ENCODE data around the gene HIRIP3. TPM values are rescaled to one million over a fixed set of nuclear protein-coding genes. Genes with fewer than 3 reads are reported as not detected.

Gene HIRIP3
- polyA plus RNA-seq, 1 donor (not counting 4 experiments of a cell fraction or from before 2014, with no cell fraction given), result 4.1 TPM

GRCh38 chr16:29994600-29995323 lies 655 bp downstream of the HIRIP3 start:
- H3K9me3 ChIP-seq (ENCODE audit: control insufficient read depth, low read depth, low read length), result no peaks in the 10 kb centered on the region
- H3K4me1 ChIP-seq (ENCODE audit: control insufficient read depth, extremely low read depth, insufficient read depth, low read length), result peaks cover 24% of the 10 kb centered on the region
- FAIRE-seq (peak; percentile 78), DNase-seq (ENCODE audit: low read depth, low spot score) (peak; percentile 68)
- no peaks in the 10 kb centered on the region for H3K27me3 ChIP-seq (ENCODE audit: control insufficient read depth, extremely low read depth, insufficient read depth, low read length)
- no peak for TF ChIP-seq EZH2 (IDR thresholded peaks at IDR 0.05; ENCODE audit: low read length)
- no peak for TF ChIP-seq CTCF (optimal IDR thresholded peaks at IDR 0.05 in 1 of 3, IDR thresholded peaks at IDR 0.05 in 1 of 3, conservative IDR thresholded peaks at IDR 0.05 in 1 of 3; ENCODE audit: extremely low read depth in 1 of 3, insufficient read depth in 2 of 3, low read length in 3 of 3)
- H3K36me3 ChIP-seq (ENCODE audit: control insufficient read depth in 2 of 2, extremely low read depth in 1 of 2, insufficient read depth in 2 of 2, low read length in 2 of 2), result peaks cover 19 to 31% of the 10 kb centered on the region in 2 experiments
- H2AFZ ChIP-seq (ENCODE audit: control insufficient read depth, low read length), result peak overlapping the region; percentile 96
- dilution Hi-C loops (cut with MboI; ENCODE audit: extremely low pct_ligation_motif_present, low sequenced_read_pairs), result no loop called here
- H3K9me1 ChIP-seq (ENCODE audit: control insufficient read depth, extremely low read depth, insufficient read depth, low read length), result no peaks in the 10 kb centered on the region
- H3K4me2 ChIP-seq (ENCODE audit: control insufficient read depth, extremely low read depth, insufficient read depth, low read depth, low read length), result peak overlapping the region; percentile 89
- peak overlapping the region; percentile 95 for H3K9ac ChIP-seq (ENCODE audit: control insufficient read depth, extremely low read depth, insufficient read depth, low read length)
- H4K20me1 ChIP-seq (ENCODE audit: control insufficient read depth, extremely low read depth, insufficient read depth, low read length), result no peaks in the 10 kb centered on the region
- H3K27ac ChIP-seq (ENCODE audit: control insufficient read depth, insufficient read depth, low read length), result peak overlapping the region; percentile 98
- peak overlapping the region; percentile 67 to 99 (median 92) for H3K4me3 ChIP-seq (ENCODE audit: control insufficient read depth in 2 of 3, extremely low read depth in 1 of 3, insufficient read depth in 2 of 3, low read depth in 1 of 3, low read length in 3 of 3)
- peaks cover 10% of the 10 kb centered on the region for H3K79me2 ChIP-seq (ENCODE audit: control insufficient read depth, insufficient read depth, low read length)

GRCh38 chr16:29993903-29994599 lies 1.4 kb downstream of the HIRIP3 start:
- DNase-seq (ENCODE audit: low read depth, low spot score), result no peak
- no peaks in the 10 kb centered on the region for H3K27me3 ChIP-seq (ENCODE audit: control insufficient read depth, extremely low read depth, insufficient read depth, low read length)
- no peaks in the 10 kb centered on the region for H3K9me3 ChIP-seq (ENCODE audit: control insufficient read depth, low read depth, low read length)
- H3K79me2 ChIP-seq (ENCODE audit: control insufficient read depth, insufficient read depth, low read length), result peaks cover 10% of the 10 kb centered on the region
- no peak for TF ChIP-seq EZH2 (IDR thresholded peaks at IDR 0.05; ENCODE audit: low read length)
- H3K36me3 ChIP-seq (ENCODE audit: control insufficient read depth in 2 of 2, extremely low read depth in 1 of 2, insufficient read depth in 2 of 2, low read length in 2 of 2), result peaks cover 19 to 34% of the 10 kb centered on the region in 2 experiments
- H3K4me2 ChIP-seq (ENCODE audit: control insufficient read depth, extremely low read depth, insufficient read depth, low read depth, low read length), result peak overlapping the region; percentile 89
- no peaks in the 10 kb centered on the region for H4K20me1 ChIP-seq (ENCODE audit: control insufficient read depth, extremely low read depth, insufficient read depth, low read length)
- peak overlapping the region in 2 of 3 experiments; percentile 92 to 99 for H3K4me3 ChIP-seq (ENCODE audit: control insufficient read depth in 2 of 3, extremely low read depth in 1 of 3, insufficient read depth in 2 of 3, low read depth in 1 of 3, low read length in 3 of 3)
- H3K9ac ChIP-seq (ENCODE audit: control insufficient read depth, extremely low read depth, insufficient read depth, low read length), result peak overlapping the region; percentile 95
- FAIRE-seq, result no peak
- no peak overlapping the region for H2AFZ ChIP-seq (ENCODE audit: control insufficient read depth, low read length)
- H3K4me1 ChIP-seq (ENCODE audit: control insufficient read depth, extremely low read depth, insufficient read depth, low read length), result peaks cover 24% of the 10 kb centered on the region
- H3K9me1 ChIP-seq (ENCODE audit: control insufficient read depth, extremely low read depth, insufficient read depth, low read length), result no peaks in the 10 kb centered on the region
- H3K27ac ChIP-seq (ENCODE audit: control insufficient read depth, insufficient read depth, low read length), result peak overlapping the region; percentile 98
- dilution Hi-C loops (cut with MboI; ENCODE audit: extremely low pct_ligation_motif_present, low sequenced_read_pairs), result no loop called here
